IMR-90 (cell line): ENCODE measurements around the gene ZNF276. TPM values are rescaled to one million over a fixed set of nuclear protein-coding genes. Genes with fewer than 3 reads are reported as not detected.

Experiments used
- ATAC-seq: fragments of 200-7000 bp; cut with Tn5 transposase; 2 replicates; pipeline ENCODE4 v1.9.1; 2020; ENCODE audit warnings: low read depth, mild to moderate bottlenecking, moderate library complexity
- BruUV-seq: library from RNA; stranded (reverse); fragments of 400-500 nt; replicated peaks from 2 replicates; lab custom pipeline; 2021; lab: Mats Ljungman, UMichigan
- CTCF ChIA-PET: fragments of 300-600 bp; formaldehyde crosslinking; extraction: SDS; loops from one replicate; lab custom pipeline; 2021; ENCODE audit warnings: antibody characterized with exemption; lab: Yijun Ruan, JAX
- POLR2A ChIA-PET: fragments of 300-600 bp; sonication (Branson Sonifier 250); formaldehyde crosslinking; loops from one replicate; lab custom pipeline; 2022; ENCODE audit warnings: antibody characterized with exemption; ENCODE audit not compliant: unreplicated experiment; lab: Charles Lee
- DNase-seq: peaks from one replicate; pipeline ENCODE4 v3.0.0; 2013
- H2AFZ ChIP-seq: replicated peaks from 2 replicates; pipeline ENCODE3; 2013; ENCODE audit warnings: low read length, mild to moderate bottlenecking; ENCODE audit not compliant: poor library complexity
- H2AK5ac ChIP-seq: 2 replicates; pipeline ENCODE4 v1.6.1; 2013; ENCODE audit warnings: low read depth, low read length, inconsistent platforms
- H2AK9ac ChIP-seq: replicated peaks from 2 replicates; pipeline ENCODE3; 2013; ENCODE audit warnings: mild to moderate bottlenecking, low read depth, low read length, moderate library complexity; ENCODE audit not compliant: poor library complexity
- H2BK120ac ChIP-seq: 2 replicates; pipeline ENCODE4 v1.6.1; 2013; ENCODE audit warnings: low read depth, low read length, inconsistent platforms
- H2BK15ac ChIP-seq: 3 replicates; pipeline ENCODE4 v1.6.1; 2013; ENCODE audit warnings: low read depth, low read length, inconsistent platforms
- H2BK20ac ChIP-seq: 2 replicates; pipeline ENCODE4 v1.6.1; 2013; ENCODE audit warnings: low read depth, mild to moderate bottlenecking, inconsistent platforms, low read length, moderate library complexity
- H2BK5ac ChIP-seq: 2 replicates; pipeline ENCODE4 v1.6.1; 2013; ENCODE audit warnings: mild to moderate bottlenecking, low read depth, low read length, inconsistent platforms; ENCODE audit not compliant: poor library complexity, severe bottlenecking
- H3K14ac ChIP-seq: replicated peaks from 2 replicates; pipeline ENCODE4 v1.6.1; 2013; ENCODE audit warnings: low read depth, low read length, inconsistent platforms
- H3K18ac ChIP-seq: 2 replicates; pipeline ENCODE4 v1.6.1; 2013; ENCODE audit warnings: low read depth, low read length, control low read depth
- H3K23ac ChIP-seq: 2 replicates; pipeline ENCODE4 v1.6.1; 2013; ENCODE audit warnings: low read depth, low read length, inconsistent platforms
- H3K27ac ChIP-seq: 2 replicates; pipeline ENCODE4 v1.5.1; 2013; ENCODE audit warnings: mild to moderate bottlenecking, control low read depth, low read length; ENCODE audit not compliant: insufficient read depth
- H3K27me3 ChIP-seq: 2 replicates; pipeline ENCODE4 v1.6.1; 2013; ENCODE audit warnings: low read length; ENCODE audit not compliant: control insufficient read depth, insufficient read depth
- H3K36me3 ChIP-seq: 2 replicates; pipeline ENCODE4 v1.6.1; 2013; ENCODE audit warnings: low read length, mixed read lengths; ENCODE audit not compliant: control insufficient read depth, insufficient read depth
- H3K4ac ChIP-seq: 2 replicates; pipeline ENCODE4 v1.6.1; 2013; ENCODE audit warnings: low read depth, low read length, inconsistent platforms
- H3K4me1 ChIP-seq: 2 replicates; pipeline ENCODE4 v1.6.1; 2013; ENCODE audit warnings: low read length, mixed read lengths; ENCODE audit not compliant: control insufficient read depth, insufficient read depth
- H3K4me2 ChIP-seq: 2 replicates; pipeline ENCODE4 v1.6.1; 2013; ENCODE audit warnings: low read depth, mild to moderate bottlenecking, control low read depth, low read length, moderate library complexity
- H3K4me3 ChIP-seq: 2 replicates; pipeline ENCODE4 v1.5.1; 2013; ENCODE audit warnings: low read depth, mild to moderate bottlenecking, control low read depth, low read length, moderate library complexity; ENCODE audit not compliant: insufficient read depth
- H3K56ac ChIP-seq: 2 replicates; pipeline ENCODE4 v1.6.1; 2013; ENCODE audit warnings: low read length, inconsistent platforms; ENCODE audit not compliant: insufficient read depth; ENCODE audit errors: extremely low read depth
- H3K79me1 ChIP-seq, 2 experiments: 2 replicates each; pipeline ENCODE4 v1.6.1; 2013; ENCODE audit warnings: low read length in 2 of 2, inconsistent platforms in 1 of 2, low read depth in 1 of 2
- H3K9ac ChIP-seq: 2 replicates; pipeline ENCODE4 v1.6.1; 2013; ENCODE audit warnings: low read depth, low read length, control low read depth
- H3K9me1 ChIP-seq: 2 replicates; pipeline ENCODE4 v1.6.1; 2013; ENCODE audit warnings: low read length, inconsistent platforms; ENCODE audit not compliant: insufficient read depth
- H3K9me3 ChIP-seq: 2 replicates; pipeline ENCODE4 v1.6.1; 2013; ENCODE audit warnings: low read length; ENCODE audit not compliant: control insufficient read depth, insufficient read depth
- H4K20me1 ChIP-seq: 2 replicates; pipeline ENCODE4 v1.6.1; 2013; ENCODE audit warnings: low read length, inconsistent platforms; ENCODE audit not compliant: insufficient read depth
- H4K5ac ChIP-seq: 2 replicates; pipeline ENCODE4 v1.6.1; 2013; ENCODE audit warnings: mild to moderate bottlenecking, low read depth, low read length, control low read depth
- H4K8ac ChIP-seq, 2 experiments: 2 replicates each; pipeline ENCODE4 v1.6.1; 2013; ENCODE audit warnings: low read depth in 2 of 2, low read length in 2 of 2, control low read depth in 1 of 2, inconsistent platforms in 1 of 2
- H4K91ac ChIP-seq: 2 replicates; pipeline ENCODE4 v1.6.1; 2013; ENCODE audit warnings: low read depth, low read length, inconsistent platforms; ENCODE audit not compliant: insufficient read depth
- BHLHE40 ChIP-seq: fragments of 150-350 bp; IDR thresholded peaks from 2 replicates; pipeline ENCODE4 v1.6.1; 2016; ENCODE audit warnings: mild to moderate bottlenecking, low read depth, low read length
- CEBPB ChIP-seq: IDR thresholded peaks from 2 replicates; pipeline ENCODE4 v1.6.1; 2012; ENCODE audit warnings: low read depth, low read length, improper control_type of control experiment
- CHD1 ChIP-seq: IDR thresholded peaks from 2 replicates; pipeline ENCODE4 v1.6.1; 2012; ENCODE audit warnings: low read depth, low read length, improper control_type of control experiment
- CTCF ChIP-seq: conservative IDR thresholded peaks from 2 replicates; pipeline ENCODE4 v1.5.1; 2012; ENCODE audit warnings: mild to moderate bottlenecking, low read depth, low read length, improper control_type of control experiment
- ELK1 ChIP-seq: fragments of 150-350 bp; IDR thresholded peaks from 2 replicates; pipeline ENCODE4 v1.6.1; 2016; ENCODE audit warnings: low read depth, mild to moderate bottlenecking, low read length, moderate library complexity, borderline replicate concordance
- FOS ChIP-seq: fragments of 150-350 bp; IDR thresholded peaks from 2 replicates; pipeline ENCODE4 v1.6.1; 2016; ENCODE audit warnings: low read depth, low read length
- MAFK ChIP-seq: IDR thresholded peaks from 2 replicates; pipeline ENCODE4 v1.6.1; 2012; ENCODE audit warnings: low read depth, low read length, improper control_type of control experiment
- MAZ ChIP-seq: IDR thresholded peaks from 2 replicates; pipeline ENCODE4 v1.6.1; 2012; ENCODE audit warnings: low read depth, mild to moderate bottlenecking, low read length, improper control_type of control experiment, moderate library complexity, borderline replicate concordance
- MXI1 ChIP-seq: IDR thresholded peaks from 2 replicates; pipeline ENCODE4 v1.6.1; 2012; ENCODE audit warnings: low read depth, mild to moderate bottlenecking, low read length, moderate library complexity, borderline replicate concordance
- NFE2L2 ChIP-seq: fragments of 150-350 bp; IDR thresholded peaks from 2 replicates; pipeline ENCODE4 v1.6.1; 2016; ENCODE audit warnings: low read depth, mild to moderate bottlenecking, low read length
- POLR2A ChIP-seq: IDR thresholded peaks from 2 replicates; pipeline ENCODE4 v1.6.1; 2012; ENCODE audit warnings: mild to moderate bottlenecking, low read depth, low read length
- RAD21 ChIP-seq: IDR thresholded peaks from 2 replicates; pipeline ENCODE4 v1.6.1; 2012; ENCODE audit warnings: low read length, improper control_type of control experiment
- RCOR1 ChIP-seq: IDR thresholded peaks from 2 replicates; pipeline ENCODE4 v1.6.1; 2012; ENCODE audit warnings: mild to moderate bottlenecking, low read length, improper control_type of control experiment; ENCODE audit not compliant: insufficient replicate concordance
- RFX5 ChIP-seq: IDR thresholded peaks from 2 replicates; pipeline ENCODE4 v1.8.0; 2012; ENCODE audit warnings: low read depth, mild to moderate bottlenecking, low read length, moderate library complexity
- SMC3 ChIP-seq: fragments of 150-350 bp; IDR thresholded peaks from 2 replicates; pipeline ENCODE4 v1.6.1; 2016; ENCODE audit warnings: low read depth, mild to moderate bottlenecking, antibody characterized with exemption, low read length, moderate library complexity
- USF2 ChIP-seq: fragments of 150-350 bp; IDR thresholded peaks from 2 replicates; pipeline ENCODE4 v1.6.1; 2017; ENCODE audit warnings: mild to moderate bottlenecking, antibody characterized with exemption, low read length, low read depth
- WGBS, 2 experiments: methylation state at CpG; one replicate each; pipeline versions ENCODE4 v1.1.5 to v1.1.7; 2013; ENCODE audit warnings: missing lambda C conversion rate in 2 of 2; ENCODE audit not compliant: insufficient read length in 1 of 2; ENCODE audit errors: extremely low coverage in 2 of 2; 5-methylcytosine and 5-hydroxymethylcytosine counted together
- dilution Hi-C: fragments of 300-500 bp; cut with HindIII; formaldehyde crosslinking; loops from one replicate; pipeline ENCODE4 v1.14.3; 2018; ENCODE audit warnings: low sequenced_read_pairs; ENCODE audit not compliant: unreplicated experiment
- in situ Hi-C: fragments of 300-500 bp; cut with MboI; formaldehyde crosslinking; loops from 3 replicates; pipeline ENCODE4 v1.14.3; 2019; ENCODE audit warnings: low sequenced_read_pairs, inconsistent platforms, mixed read lengths
- intact Hi-C: fragments of 100-400 bp; cut with micrococcal nuclease; formaldehyde crosslinking; loops from 2 replicates; pipeline ENCODE4 v1.10.0; 2022
- polyA plus RNA-seq, 3 experiments: library from polyadenylated mRNA; depleted of rRNA; stranded (reverse); fragments of >200 nt; gene quantifications; 2 replicates each; pipeline ENCODE4 v1.2.3, GENCODE V29; 2012; ENCODE audit warnings: low replicate concordance in 1 of 3
- total RNA-seq: library from RNA; depleted of rRNA; stranded (reverse); fragments of >200 nt; gene quantifications from 2 replicates; pipeline ENCODE4 v1.2.3, GENCODE V29; 2012

Gene ZNF276
- total and polyA plus RNA-seq, 2 of the 4 experiments (the other 2 are of a cell fraction) = 4.1 to 18.6 TPM

DNA sequence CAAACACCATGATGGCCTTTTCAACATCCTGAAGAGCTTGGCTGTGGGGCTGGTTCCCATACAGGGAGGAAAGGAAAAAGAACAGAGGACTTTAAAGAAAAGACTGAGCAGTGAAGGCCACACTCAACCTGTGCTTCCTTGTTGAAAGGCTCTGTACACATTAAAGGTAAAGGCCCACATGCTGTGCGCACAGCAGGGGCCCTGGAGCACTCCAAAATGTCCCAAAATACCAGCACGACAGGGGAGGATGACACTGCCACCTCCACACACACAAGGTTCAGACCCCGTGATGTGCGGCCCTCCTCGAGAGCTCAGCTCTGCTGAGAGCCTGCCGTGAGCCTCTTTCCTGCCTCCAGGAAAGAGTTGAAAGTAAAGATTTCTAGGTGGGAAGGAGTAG is 58.6 kb downstream of the ZNF276 start:
- in situ Hi-C loops (no loop called here), dilution Hi-C loops (no loop called here), intact Hi-C loops (no loop called here)
- ChIA-PET POLR2A (no interaction called here), CTCF (no interaction called here)
- Histone ChIP-seq H3K4me2 (no peak overlapping the region), H3K56ac (no peak overlapping the region), H3K4ac (no peak overlapping the region), H3K36me3 (peaks cover 47% of the 10 kb centered on the region), H4K5ac (no peak overlapping the region), H3K27ac (no peak overlapping the region), H2BK20ac (no peak overlapping the region), H2BK5ac (no peak overlapping the region), H2AFZ (no peak overlapping the region), H4K91ac (no peak overlapping the region), H3K9ac (no peak overlapping the region), H3K23ac (no peak overlapping the region), H4K8ac (no peak overlapping the region), H3K18ac (no peak overlapping the region), H2AK9ac (no peak overlapping the region), H2AK5ac (no peak overlapping the region), H3K4me1 (no peaks in the 10 kb centered on the region), H3K14ac (no peak overlapping the region), H3K9me1 (no peaks in the 10 kb centered on the region), H3K79me1 (no peaks in the 10 kb centered on the region), H3K9me3 (no peaks in the 10 kb centered on the region), H4K20me1 (no peaks in the 10 kb centered on the region), H2BK120ac (no peak overlapping the region), H2BK15ac (no peak overlapping the region), H3K27me3 (no peaks in the 10 kb centered on the region), H3K4me3 (no peak overlapping the region)
- TF ChIP-seq USF2 (no peak), NFE2L2 (no peak), MXI1 (no peak), CTCF (no peak), RAD21 (no peak), RCOR1 (no peak), CEBPB (no peak), RFX5 (no peak), CHD1 (no peak), MAZ (no peak), POLR2A (no peak), BHLHE40 (no peak), ELK1 (no peak), SMC3 (no peak), FOS (no peak), MAFK (no peak)
- WGBS, 2 experiments = 100% methylated on average over 1 of the region's 6 CpGs; no CpG with 5 or more reads in 1 of the 2 experiments
- no TSS peak for BruUV-seq
- no peak for ATAC-seq
- no peak for DNase-seq
